ENCODE measurements around the gene SCTR. TPM values are rescaled to one million over a fixed set of nuclear protein-coding genes. Genes with fewer than 3 reads are reported as not detected.

The SCTR gene
- total and polyA plus RNA-seq, 2 of the 13 experiments (the other 11 are each of a cell fraction or from before 2014, with no cell fraction given) = not detected

GRCh38 chr2:119488245-119489214, 35.8 kb downstream of the SCTR start (continued):
- TF ChIP-seq ZNF280D (CRISPR knock-in tag; IDR thresholded peaks at IDR 0.05) (no peak), GFI1 (CRISPR knock-in tag; IDR thresholded peaks at IDR 0.05; ENCODE audit: borderline replicate concordance) (no peak), ZNF652 (CRISPR knock-in tag; IDR thresholded peaks at IDR 0.05; ENCODE audit: borderline replicate concordance, low read depth) (no peak), ZNF781 (CRISPR knock-in tag; IDR thresholded peaks at IDR 0.05; ENCODE audit: borderline replicate concordance, not compliant biosample characterization) (no peak), ZMYM4 (CRISPR knock-in tag; IDR thresholded peaks at IDR 0.05) (no peak; the same call in 1 of the 2 replicates), ZNF143 (CRISPR knock-in tag; IDR thresholded peaks at IDR 0.05) (no peak), ZNF468 (CRISPR knock-in tag; IDR thresholded peaks at IDR 0.05) (no peak), CTCF (CRISPR knock-in tag; IDR thresholded peaks at IDR 0.05) (peak; percentile 39), SOX6 (IDR thresholded peaks at IDR 0.05) (no peak), SOX6 (CRISPR knock-in tag; IDR thresholded peaks at IDR 0.05) (no peak), MXI1 (IDR thresholded peaks at IDR 0.05; ENCODE audit: borderline replicate concordance, low read depth, low read length) (no peak), RELA (CRISPR knock-in tag; IDR thresholded peaks at IDR 0.05) (no peak), GMEB2 (CRISPR knock-in tag; IDR thresholded peaks at IDR 0.05; ENCODE audit: low read depth) (no peak), HNRNPL (IDR thresholded peaks at IDR 0.05; ENCODE audit: low read depth, low read length) (no peak), NRL (CRISPR knock-in tag; IDR thresholded peaks at IDR 0.05; ENCODE audit: borderline replicate concordance) (0 out of 2 replicates have a peak, but pooled peaks have one; percentile 56), GMEB1 (CRISPR knock-in tag; IDR thresholded peaks at IDR 0.05; ENCODE audit: borderline replicate concordance) (no peak), NFKB2 (CRISPR knock-in tag; IDR thresholded peaks at IDR 0.05; ENCODE audit: borderline replicate concordance) (0 out of 2 replicates have a peak, but pooled peaks have one; percentile 15), ZNF629 (CRISPR knock-in tag; conservative IDR thresholded peaks at IDR 0.05) (peak; percentile 58; the same call in 1 of the 2 replicates), ZNF782 (CRISPR knock-in tag; IDR thresholded peaks at IDR 0.05; ENCODE audit: borderline replicate concordance) (no peak), GATAD1 (CRISPR knock-in tag; IDR thresholded peaks at IDR 0.05) (no peak; the same call in 1 of the 2 replicates), ZNF709 (CRISPR knock-in tag; IDR thresholded peaks at IDR 0.05) (no peak)
